T-cell (primary cell): ENCODE results near the gene MCM10. TPM values are rescaled to one million over a fixed set of nuclear protein-coding genes. Genes with fewer than 3 reads are reported as not detected.

Source experiments
- ATAC-seq, 4 experiments: fragments of 200-7000 bp in 3 of 4; fragments of 150-1000 bp in 1 of 4; cut with Tn5 transposase; replicated peaks in 1 of 4; 1 replicate in 3 of 4; 2 replicates in 1 of 4; pipeline ENCODE4 v1.10.0; 2021; ENCODE audit warnings: moderate library complexity in 3 of 4, mild to moderate bottlenecking in 2 of 4, moderate number of reproducible peaks in 1 of 4
- CTCF ChIA-PET, 2 donors: fragments of 300-600 bp; sonication (Branson Sonifier 250); formaldehyde crosslinking; loops; one replicate each; lab custom pipeline; 2022; ENCODE audit warnings: antibody characterized with exemption in 2 of 2; lab: Charles Lee
- POLR2A ChIA-PET, 2 donors: fragments of 300-600 bp; sonication (Branson Sonifier 250); formaldehyde crosslinking; loops; one replicate each; lab custom pipeline; 2022; ENCODE audit warnings: antibody characterized with exemption in 2 of 2; lab: Charles Lee
- DNase-seq, 35 experiments: peaks; one replicate each; pipeline versions ENCODE4 v3.0.0 to v3.0.0-alpha.2; 2013 to 2023
- H3K27ac ChIP-seq: one replicate; pipeline ENCODE4 v1.5.1; 2013; ENCODE audit warnings: low read length
- H3K27me3 ChIP-seq, 2 experiments: replicated peaks in 1 of 2; 1 replicate in 1 of 2; 2 replicates in 1 of 2; pipeline versions ENCODE4 v1.6.1 to v1.7.0; 2013; ENCODE audit warnings: low read length in 1 of 2, mixed read lengths in 1 of 2; ENCODE audit not compliant: control insufficient read depth in 2 of 2, insufficient read depth in 2 of 2; ENCODE audit errors: extremely low read depth in 1 of 2
- H3K36me3 ChIP-seq, 2 donors: 1 replicate in 1 of 2; 2 replicates in 1 of 2; pipeline versions ENCODE4 v1.6.1 to v1.7.0; 2013; ENCODE audit warnings: low read length in 1 of 2; ENCODE audit not compliant: control insufficient read depth in 2 of 2, insufficient read depth in 1 of 2; ENCODE audit errors: extremely low read depth in 1 of 2
- H3K4me1 ChIP-seq, 2 experiments: 1 replicate in 1 of 2; 2 replicates in 1 of 2; pipeline versions ENCODE4 v1.6.1 to v1.7.0; 2013; ENCODE audit warnings: low read length in 2 of 2, mixed read lengths in 1 of 2; ENCODE audit not compliant: insufficient read depth in 2 of 2, control insufficient read depth in 1 of 2; ENCODE audit errors: extremely low read depth in 1 of 2
- H3K4me3 ChIP-seq, 2 donors: 1 replicate in 1 of 2; 2 replicates in 1 of 2; pipeline versions ENCODE4 v1.5.1 to v1.7.0; 2013; ENCODE audit warnings: mild to moderate bottlenecking in 2 of 2, low read length in 1 of 2, moderate library complexity in 1 of 2; ENCODE audit not compliant: control insufficient read depth in 1 of 2; ENCODE audit errors: extremely low read depth in 1 of 2
- H3K9me3 ChIP-seq: 2 replicates; pipeline ENCODE4 v1.7.0; 2013
- H3K27ac Mint-ChIP-seq, 2 donors: one replicate each; pipeline ENCODE4 v1.8.0; 2020 to 2021; ENCODE audit warnings: mild to moderate bottlenecking in 2 of 2, mixed read lengths in 2 of 2
- H3K27me3 Mint-ChIP-seq, 2 donors: one replicate each; pipeline ENCODE4 v1.8.0; 2021 to 2022; ENCODE audit warnings: mixed read lengths in 2 of 2
- H3K36me3 Mint-ChIP-seq: one replicate; pipeline ENCODE4 v1.8.0; 2021; ENCODE audit warnings: mixed read lengths
- H3K4me1 Mint-ChIP-seq, 3 donors: one replicate each; pipeline ENCODE4 v1.8.0; 2020 to 2022; ENCODE audit warnings: mixed read lengths in 3 of 3, mild to moderate bottlenecking in 1 of 3
- H3K4me3 Mint-ChIP-seq, 3 donors: one replicate each; pipeline ENCODE4 v1.8.0; 2020 to 2022; ENCODE audit warnings: mild to moderate bottlenecking in 3 of 3, mixed read lengths in 3 of 3, moderate library complexity in 3 of 3
- H3K9me3 Mint-ChIP-seq, 3 donors: one replicate each; pipeline ENCODE4 v1.8.0; 2020 to 2022; ENCODE audit warnings: mixed read lengths in 3 of 3
- WGBS: methylation state at CpG from one replicate; pipeline ENCODE4 v1.1.5; 2013; ENCODE audit warnings: missing lambda C conversion rate; ENCODE audit not compliant: insufficient coverage; 5-methylcytosine and 5-hydroxymethylcytosine counted together
- total RNA-seq, 35 experiments: library from RNA in 6 of 35; stranded (reverse) in 6 of 35; fragments of 120-200 nt in 1 of 35; gene quantifications; one replicate each; pipeline versions ENCODE4 v1.2.1 to v1.2.4 and lab custom pipeline; 2013 to 2026

Gene MCM10
- total RNA-seq, 5 donors from 2014 or later (not counting 1 experiment from before 2014, with no cell fraction given): 0.65 to 1.4 (median 0.82) TPM

GRCh38 chr10:13253726-13254125, 92.4 kb downstream of the MCM10 start:
- no peaks in the 10 kb centered on the region for H3K9me3 ChIP-seq
- H3K27me3 ChIP-seq: peaks cover 0 to 3% of the 10 kb centered on the region in 2 experiments
- ATAC-seq (no peak), DNase-seq (no peak)
- no peak overlapping the region for H3K27ac ChIP-seq
- H3K27me3 Mint-ChIP-seq: peaks cover 0 to 6% of the 10 kb centered on the region in 2 donors
- H3K4me1 Mint-ChIP-seq: peaks cover 3 to 8% (median 4%) of the 10 kb centered on the region in 3 donors
- H3K4me3 Mint-ChIP-seq: no peak overlapping the region
- ChIA-PET CTCF (no interaction called here), POLR2A (no interaction called here)
- no CpG with 5 or more reads among the region's 4 CpGs for WGBS
- no peak overlapping the region for H3K4me3 ChIP-seq
- H3K9me3 Mint-ChIP-seq: peaks cover 0 to 4% (median 0%) of the 10 kb centered on the region in 3 donors
- H3K36me3 Mint-ChIP-seq: no peaks in the 10 kb centered on the region
- no peaks in the 10 kb centered on the region for H3K36me3 ChIP-seq
- H3K27ac Mint-ChIP-seq: no peak overlapping the region
- peaks cover 0 to 3% of the 10 kb centered on the region in 2 experiments for H3K4me1 ChIP-seq

DNA sequence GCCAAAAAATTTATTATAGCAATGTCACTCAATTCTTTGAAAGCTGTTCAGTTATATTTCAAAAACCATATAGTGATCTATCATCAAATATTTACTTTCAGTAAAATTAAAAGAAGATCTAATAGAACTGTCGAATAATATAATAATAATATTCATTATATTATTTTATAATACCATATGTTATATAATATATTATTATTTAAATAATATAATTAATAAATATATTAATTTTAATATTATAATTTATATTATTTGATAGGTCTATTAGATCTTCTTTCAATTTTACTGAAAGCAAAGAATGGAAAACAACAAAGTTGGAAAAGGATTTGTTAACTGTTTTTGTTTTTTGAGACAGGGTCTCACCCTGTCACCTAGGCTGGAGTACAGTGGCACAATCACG, 95.3 kb downstream of the MCM10 start:
- no peak overlapping the region for H3K27ac ChIP-seq
- H3K27me3 Mint-ChIP-seq: peaks cover 0 to 8% of the 10 kb centered on the region in 2 donors
- peaks cover 0 to 4% (median 4%) of the 10 kb centered on the region in 3 donors for H3K9me3 Mint-ChIP-seq
- ATAC-seq (no peak), DNase-seq (no peak)
- no peaks in the 10 kb centered on the region for H3K36me3 ChIP-seq
- peaks cover 0 to 3% of the 10 kb centered on the region in 2 experiments for H3K27me3 ChIP-seq
- H3K4me1 Mint-ChIP-seq: peaks cover 3 to 8% (median 4%) of the 10 kb centered on the region in 3 donors
- H3K4me3 ChIP-seq: no peak overlapping the region
- WGBS: no CpG with 5 or more reads among the region's 2 CpGs
- H3K36me3 Mint-ChIP-seq: no peaks in the 10 kb centered on the region
- no peak overlapping the region for H3K4me3 Mint-ChIP-seq
- ChIA-PET POLR2A (no interaction called here), CTCF (no interaction called here)
- H3K27ac Mint-ChIP-seq: no peak overlapping the region
- no peaks in the 10 kb centered on the region for H3K9me3 ChIP-seq
- peaks cover 0 to 3% of the 10 kb centered on the region in 2 experiments for H3K4me1 ChIP-seq

DNA sequence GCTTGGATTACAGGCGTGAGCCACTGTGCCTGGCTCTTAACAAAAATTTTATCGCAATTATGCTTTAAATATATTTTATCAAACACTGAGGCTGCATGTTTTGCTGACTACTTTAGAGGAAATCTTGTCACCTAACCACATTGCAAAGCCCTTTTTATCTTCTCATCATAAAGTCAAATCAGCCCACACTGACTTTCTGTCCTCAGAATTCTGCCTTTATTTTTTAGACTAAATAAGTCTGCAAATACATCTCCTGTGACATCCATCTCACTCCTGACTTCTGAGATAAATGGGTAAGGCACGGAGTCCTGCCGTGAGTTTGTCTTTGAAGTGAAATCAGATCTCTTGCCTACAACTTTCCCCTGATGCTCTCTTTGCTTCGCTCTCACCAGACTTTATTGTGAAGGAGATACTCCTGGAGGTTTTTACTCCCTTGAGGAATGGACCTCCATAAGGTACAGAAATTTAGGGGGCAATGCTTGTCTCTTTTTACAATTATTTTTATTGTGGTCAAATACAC, 96.3 kb downstream of the MCM10 start:
- ChIA-PET CTCF (no interaction called here), POLR2A (interaction anchor here in 1 of 2 donors (0.7 kb wide), 1 partner anchor 17 kb away, joined by 3 read pairs; no protein-coding TSS in a partner anchor)
- Histone ChIP-seq H3K36me3 (no peaks in the 10 kb centered on the region), H3K4me3 (no peak overlapping the region), H3K4me1 (peaks cover 0 to 3% of the 10 kb centered on the region in 2 experiments), H3K27me3 (no peaks in the 10 kb centered on the region), H3K9me3 (no peaks in the 10 kb centered on the region), H3K27ac (no peak overlapping the region)
- Mint-ChIP-seq H3K4me3 (no peak overlapping the region), H3K27me3 (peaks cover 0 to 13% of the 10 kb centered on the region in 2 donors), H3K4me1 (peaks cover 3 to 8% (median 4%) of the 10 kb centered on the region in 3 donors), H3K9me3 (peaks cover 0 to 4% (median 4%) of the 10 kb centered on the region in 3 donors), H3K36me3 (peaks cover 3% of the 10 kb centered on the region), H3K27ac (no peak overlapping the region)
- DNase-seq (no peak), ATAC-seq (peak in 1 of 4 experiments; percentile 18)
- 50% methylated on average over 1 of the region's 5 CpGs for WGBS

Other genes starting within 250 kb of the MCM10 start
- under 1 TPM in 3 of 5 donors, not detected in 2; 0.06 to 0.20 (median 0.16) TPM for gene CCDC3, start 159.8 kb upstream of the MCM10 start, total RNA-seq
- 100 to 1,000 TPM in 2 of 5 donors, 10 to 100 TPM in 3; 87.7 to 115 (median 94.9) TPM for gene OPTN, start 61.4 kb upstream of the MCM10 start, total RNA-seq
- gene UCMA, start 72.8 kb downstream of the MCM10 start, total RNA-seq: not detected
- gene PHYH, start 138.5 kb downstream of the MCM10 start, total RNA-seq: 10 to 100 TPM in 2 of 5 donors, 1 to 10 TPM in 3; 9.3 to 10.9 (median 9.8) TPM
- gene SEPHS1, start 186.7 kb downstream of the MCM10 start, total RNA-seq: 10 to 100 TPM; 24.0 to 34.6 (median 29.2) TPM